Measurements from ENCODE around the gene TIGD1. TPM values are rescaled to one million over a fixed set of nuclear protein-coding genes. Genes with fewer than 3 reads are reported as not detected.

TIGD1 gene
- total RNA-seq, 1 donor from 2014 or later, result 12.3 TPM

- H3K4me1 Mint-ChIP-seq (ENCODE audit: low read depth, unreplicated experiment), result no peaks in the 10 kb centered on the region
- no peak overlapping the region for H3K4me3 Mint-ChIP-seq (ENCODE audit: unreplicated experiment)
- no peaks in the 10 kb centered on the region for H3K36me3 Mint-ChIP-seq (ENCODE audit: unreplicated experiment)
- H3K9me3 Mint-ChIP-seq (ENCODE audit: unreplicated experiment), result no peaks in the 10 kb centered on the region
- no peak overlapping the region for H3K27ac Mint-ChIP-seq (ENCODE audit: unreplicated experiment)
- no peaks in the 10 kb centered on the region for H3K27me3 Mint-ChIP-seq (ENCODE audit: unreplicated experiment)
- TF ChIP-seq CTCF (IDR thresholded peaks at IDR 0.05; ENCODE audit: partially characterized antibody, unreplicated experiment), result no peak
- DNase-seq, result no peak
Observed at GRCh38 chr2:232563580-232563979, 13.2 kb upstream of the TIGD1 start.

- Mint-ChIP-seq H3K27ac (ENCODE audit: unreplicated experiment) (no peak overlapping the region), H3K4me1 (ENCODE audit: low read depth, unreplicated experiment) (no peaks in the 10 kb centered on the region), H3K36me3 (ENCODE audit: unreplicated experiment) (no peaks in the 10 kb centered on the region), H3K4me3 (ENCODE audit: unreplicated experiment) (no peak overlapping the region), H3K27me3 (ENCODE audit: unreplicated experiment) (no peaks in the 10 kb centered on the region), H3K9me3 (ENCODE audit: unreplicated experiment) (no peaks in the 10 kb centered on the region)
- TF ChIP-seq CTCF (IDR thresholded peaks at IDR 0.05; ENCODE audit: partially characterized antibody, unreplicated experiment), result no peak
- no peak for DNase-seq
Observed at GRCh38 chr2:232562515-232563151, 12.3 kb upstream of the TIGD1 start.

- DNase-seq, result no peak
- H3K27ac Mint-ChIP-seq (ENCODE audit: unreplicated experiment), result no peak overlapping the region
- no peak for TF ChIP-seq CTCF (IDR thresholded peaks at IDR 0.05; ENCODE audit: partially characterized antibody, unreplicated experiment)
- no peaks in the 10 kb centered on the region for H3K36me3 Mint-ChIP-seq (ENCODE audit: unreplicated experiment)
- H3K4me1 Mint-ChIP-seq (ENCODE audit: low read depth, unreplicated experiment), result no peaks in the 10 kb centered on the region
- no peak overlapping the region for H3K4me3 Mint-ChIP-seq (ENCODE audit: unreplicated experiment)
- H3K27me3 Mint-ChIP-seq (ENCODE audit: unreplicated experiment), result peaks cover 2% of the 10 kb centered on the region
- H3K9me3 Mint-ChIP-seq (ENCODE audit: unreplicated experiment), result peaks cover 2% of the 10 kb centered on the region
Observed at GRCh38 chr2:232556426-232556825, 6.1 kb upstream of the TIGD1 start.

GRCh38 chr2:232551776-232552175, 1.4 kb upstream of the TIGD1 start:
- peaks cover 4% of the 10 kb centered on the region for H3K4me1 Mint-ChIP-seq (ENCODE audit: low read depth, unreplicated experiment)
- peaks cover 8% of the 10 kb centered on the region for H3K27me3 Mint-ChIP-seq (ENCODE audit: unreplicated experiment)
- peaks cover 21% of the 10 kb centered on the region for H3K9me3 Mint-ChIP-seq (ENCODE audit: unreplicated experiment)
- peaks cover 23% of the 10 kb centered on the region for H3K36me3 Mint-ChIP-seq (ENCODE audit: unreplicated experiment)
- no peak overlapping the region for H3K27ac Mint-ChIP-seq (ENCODE audit: unreplicated experiment)
- H3K4me3 Mint-ChIP-seq (ENCODE audit: unreplicated experiment), result peak overlapping the region; percentile 94
- DNase-seq, result no peak
- TF ChIP-seq CTCF (IDR thresholded peaks at IDR 0.05; ENCODE audit: partially characterized antibody, unreplicated experiment), result no peak

GRCh38 chr2:232551250-232551638, 887 bp upstream of the TIGD1 start:
- H3K4me1 Mint-ChIP-seq (ENCODE audit: low read depth, unreplicated experiment), result peaks cover 4% of the 10 kb centered on the region
- peaks cover 12% of the 10 kb centered on the region for H3K27me3 Mint-ChIP-seq (ENCODE audit: unreplicated experiment)
- peak overlapping the region; percentile 94 for H3K4me3 Mint-ChIP-seq (ENCODE audit: unreplicated experiment)
- peaks cover 28% of the 10 kb centered on the region for H3K36me3 Mint-ChIP-seq (ENCODE audit: unreplicated experiment)
- peaks cover 21% of the 10 kb centered on the region for H3K9me3 Mint-ChIP-seq (ENCODE audit: unreplicated experiment)
- no peak for DNase-seq
- peak overlapping the region; percentile 94 for H3K27ac Mint-ChIP-seq (ENCODE audit: unreplicated experiment)
- TF ChIP-seq CTCF (IDR thresholded peaks at IDR 0.05; ENCODE audit: partially characterized antibody, unreplicated experiment), result no peak

Measured in glutamatergic neuron (in vitro differentiated cells).